Prostate gland (tissue), 2 donors: Measurements from ENCODE around the gene RET. TPM values are rescaled to one million over a fixed set of nuclear protein-coding genes. Genes with fewer than 3 reads are reported as not detected.

Experiments used
- DNase-seq: peaks from one replicate; pipeline ENCODE4 v3.0.0-alpha.2; 2019; ENCODE audit warnings: low spot score
- H3K27ac ChIP-seq, 2 donors: fragments of 200-600 bp; sonication (generic); 2 replicates each; pipeline ENCODE4 v1.5.1; 2017 to 2019
- H3K27me3 ChIP-seq: fragments of 200-600 bp; sonication (generic); replicated peaks from 2 replicates; pipeline ENCODE4 v1.5.1; 2019; ENCODE audit not compliant: insufficient read depth
- H3K36me3 ChIP-seq, 2 donors: fragments of 200-600 bp; sonication (generic); 1 replicate in 1 of 2; 2 replicates in 1 of 2; pipeline versions ENCODE4 v1.5.1 to v1.8.1; 2017 to 2019
- H3K4me1 ChIP-seq: fragments of 200-600 bp; sonication (generic); replicated peaks from 2 replicates; pipeline ENCODE4 v1.5.1; 2019
- H3K4me3 ChIP-seq, 2 donors: fragments of 200-600 bp; sonication (generic); 2 replicates each; pipeline ENCODE4 v1.5.1; 2017 to 2019
- H3K9me3 ChIP-seq: fragments of 200-600 bp; sonication (generic); 2 replicates; pipeline ENCODE4 v1.5.1; 2017
- POLR2A ChIP-seq: fragments of 450-650 bp; IDR thresholded peaks from one replicate; pipeline ENCODE4 v1.6.1; 2016; ENCODE audit warnings: antibody characterized with exemption, mild to moderate bottlenecking
- POLR2AphosphoS5 ChIP-seq: sonication (generic); formaldehyde crosslinking; IDR thresholded peaks from one replicate; pipeline ENCODE4 v1.6.1; 2017; ENCODE audit warnings: antibody characterized with exemption
- WGBS: methylation state at CpG from one replicate; pipeline ENCODE4 v1.1.5; 2018; 5-methylcytosine and 5-hydroxymethylcytosine counted together
- intact Hi-C: fragments of 100-400 bp; cut with DNase I; formaldehyde crosslinking; loops from one replicate; pipeline ENCODE4 v1.14.2; 2022
- total RNA-seq, 2 donors: library from RNA; depleted of rRNA; stranded (reverse); fragments of >200 nt; gene quantifications; one replicate each; pipeline ENCODE4 v1.1.0, GENCODE V29; 2016
- TF ChIP-seq, protein P1 (sequence below), 4 experiments: fragments of 200-600 bp in 2 of 4; fragments of 450-650 bp in 2 of 4; sonication (generic) in 2 of 4; IDR thresholded peaks; 1 replicate in 3 of 4; 2 replicates in 1 of 4; pipeline ENCODE4 v1.5.1; 2016 to 2019; ENCODE audit warnings: antibody characterized with exemption in 4 of 4, mild to moderate bottlenecking in 2 of 4, moderate library complexity in 2 of 4

RET gene
- total RNA-seq, 2 donors from 2014 or later = 3.6 to 8.7 TPM

DNA sequence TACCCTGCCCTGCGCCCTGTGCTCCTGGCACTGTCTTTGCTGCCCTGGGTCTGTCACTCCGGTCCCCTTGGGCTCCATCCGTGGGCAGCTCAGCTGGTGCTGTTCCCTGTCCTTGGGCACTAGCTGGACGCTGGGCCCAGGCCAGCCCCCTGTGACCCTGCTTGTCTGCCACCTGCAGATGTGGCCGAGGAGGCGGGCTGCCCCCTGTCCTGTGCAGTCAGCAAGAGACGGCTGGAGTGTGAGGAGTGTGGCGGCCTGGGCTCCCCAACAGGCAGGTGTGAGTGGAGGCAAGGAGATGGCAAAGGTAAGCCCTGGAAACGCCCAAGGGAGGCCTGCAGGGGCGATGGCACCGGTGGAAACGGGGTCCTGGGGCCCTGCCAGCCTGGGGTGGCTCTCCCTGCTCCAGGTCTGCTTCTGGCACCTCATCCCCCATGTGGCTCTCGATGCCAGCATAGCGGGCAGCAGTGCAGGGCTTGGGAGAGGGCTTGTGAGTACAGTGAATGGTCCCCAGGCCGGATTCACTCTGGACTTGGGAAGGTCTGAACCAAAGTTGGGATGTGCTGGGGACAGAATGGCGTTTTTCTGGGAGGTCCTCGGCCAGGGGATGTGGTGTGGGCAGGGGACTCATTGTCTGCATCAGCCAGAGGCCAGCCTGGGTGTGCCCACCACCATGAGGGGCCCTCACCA, 35.2 kb downstream of the RET start:
- DNase-seq = no peak
- intact Hi-C loops = no loop called here

GRCh38 chr10:43112608-43112961, 35.7 kb downstream of the RET start:
- 89% methylated on average over 7 of the region's 7 CpGs for WGBS

More for the DNA sequence above, 35.2 kb downstream of the RET start:
- Histone ChIP-seq H3K36me3 (no peaks in the 10 kb centered on the region), H3K4me1 (no peaks in the 10 kb centered on the region), H3K27me3 (no peaks in the 10 kb centered on the region), H3K27ac (no peak overlapping the region), H3K4me3 (no peak overlapping the region), H3K9me3 (no peaks in the 10 kb centered on the region)
- 92% methylated on average over 15 of the region's 17 CpGs for WGBS
- TF ChIP-seq POLR2A = no peak
- TF ChIP-seq, protein P1, sequence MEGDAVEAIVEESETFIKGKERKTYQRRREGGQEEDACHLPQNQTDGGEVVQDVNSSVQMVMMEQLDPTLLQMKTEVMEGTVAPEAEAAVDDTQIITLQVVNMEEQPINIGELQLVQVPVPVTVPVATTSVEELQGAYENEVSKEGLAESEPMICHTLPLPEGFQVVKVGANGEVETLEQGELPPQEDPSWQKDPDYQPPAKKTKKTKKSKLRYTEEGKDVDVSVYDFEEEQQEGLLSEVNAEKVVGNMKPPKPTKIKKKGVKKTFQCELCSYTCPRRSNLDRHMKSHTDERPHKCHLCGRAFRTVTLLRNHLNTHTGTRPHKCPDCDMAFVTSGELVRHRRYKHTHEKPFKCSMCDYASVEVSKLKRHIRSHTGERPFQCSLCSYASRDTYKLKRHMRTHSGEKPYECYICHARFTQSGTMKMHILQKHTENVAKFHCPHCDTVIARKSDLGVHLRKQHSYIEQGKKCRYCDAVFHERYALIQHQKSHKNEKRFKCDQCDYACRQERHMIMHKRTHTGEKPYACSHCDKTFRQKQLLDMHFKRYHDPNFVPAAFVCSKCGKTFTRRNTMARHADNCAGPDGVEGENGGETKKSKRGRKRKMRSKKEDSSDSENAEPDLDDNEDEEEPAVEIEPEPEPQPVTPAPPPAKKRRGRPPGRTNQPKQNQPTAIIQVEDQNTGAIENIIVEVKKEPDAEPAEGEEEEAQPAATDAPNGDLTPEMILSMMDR (IDR thresholded peaks at IDR 0.05) = no peak
- no peak for TF ChIP-seq POLR2AphosphoS5

GRCh38 chr10:43113201-43114087, 36.6 kb downstream of the RET start:
- TF ChIP-seq POLR2AphosphoS5 (no peak), POLR2A (no peak)
- TF ChIP-seq, protein P1 (IDR thresholded peaks at IDR 0.05) = no peak
- WGBS = 89% methylated on average over 16 of the region's 16 CpGs

More at GRCh38 chr10:43112608-43112961, 35.7 kb downstream of the RET start:
- TF ChIP-seq POLR2AphosphoS5 (no peak), POLR2A (no peak)
- TF ChIP-seq, protein P1 (IDR thresholded peaks at IDR 0.05) = no peak
- Histone ChIP-seq H3K36me3 (no peaks in the 10 kb centered on the region), H3K27me3 (no peaks in the 10 kb centered on the region), H3K9me3 (no peaks in the 10 kb centered on the region), H3K27ac (no peak overlapping the region), H3K4me1 (no peaks in the 10 kb centered on the region), H3K4me3 (no peak overlapping the region)
- intact Hi-C loops = no loop called here
- DNase-seq = no peak

GRCh38 chr10:43114088-43114742, 37.3 kb downstream of the RET start:
- H3K9me3 ChIP-seq = no peaks in the 10 kb centered on the region
- intact Hi-C loops = no loop called here
- 87% methylated on average over 24 of the region's 24 CpGs for WGBS
- DNase-seq = no peak
- no peaks in the 10 kb centered on the region for H3K27me3 ChIP-seq
- H3K36me3 ChIP-seq = no peaks in the 10 kb centered on the region
- H3K4me1 ChIP-seq = no peaks in the 10 kb centered on the region
- no peak for TF ChIP-seq POLR2AphosphoS5
- no peak for TF ChIP-seq POLR2A
- TF ChIP-seq, protein P1 (IDR thresholded peaks at IDR 0.05) = no peak
- no peak overlapping the region for H3K4me3 ChIP-seq
- H3K27ac ChIP-seq = no peak overlapping the region

More at GRCh38 chr10:43113201-43114087, 36.6 kb downstream of the RET start:
- Histone ChIP-seq H3K9me3 (no peaks in the 10 kb centered on the region), H3K36me3 (no peaks in the 10 kb centered on the region), H3K27ac (no peak overlapping the region), H3K4me3 (no peak overlapping the region), H3K4me1 (no peaks in the 10 kb centered on the region), H3K27me3 (no peaks in the 10 kb centered on the region)
- DNase-seq = no peak
- intact Hi-C loops = no loop called here
